Lower leg skin (tissue), 4 donors: ENCODE data around the gene TRIM41. TPM values are rescaled to one million over a fixed set of nuclear protein-coding genes. Genes with fewer than 3 reads are reported as not detected.
A peak's percentile ranks its signal among the peaks of the same experiment; 100 is the strongest.

Experiments
- DNase-seq, 2 donors: peaks; one replicate each; pipeline ENCODE4 v3.0.0-alpha.2; 2019; ENCODE audit warnings: low spot score in 2 of 2
- H3K4me3 ChIP-seq: fragments of 200-600 bp; sonication (generic); 2 replicates; pipeline ENCODE4 v1.5.1; 2017; ENCODE audit warnings: mild to moderate bottlenecking, low read depth; ENCODE audit not compliant: poor library complexity, severe bottlenecking
- POLR2A ChIP-seq, 2 donors: fragments of 450-650 bp; IDR thresholded peaks; one replicate each; pipeline ENCODE4 v1.6.1; 2016 to 2017; ENCODE audit warnings: antibody characterized with exemption in 2 of 2, mild to moderate bottlenecking in 1 of 2, moderate library complexity in 1 of 2
- WGBS, 2 donors: methylation state at CpG; one replicate each; pipeline ENCODE4 v1.1.5; 2018; 5-methylcytosine and 5-hydroxymethylcytosine counted together
- intact Hi-C: fragments of 100-400 bp; cut with DNase I; formaldehyde crosslinking; loops from one replicate; pipeline ENCODE4 v1.15.0; 2023; ENCODE audit warnings: low total_unique reads
- total RNA-seq, 4 donors: library from RNA; depleted of rRNA; stranded (reverse); fragments of >200 nt; gene quantifications; one replicate each; pipeline ENCODE4 v1.1.0, GENCODE V29; 2016
- TF ChIP-seq, protein P1 (sequence below), 3 donors: fragments of 450-650 bp; IDR thresholded peaks; one replicate each; pipeline ENCODE4 v1.5.1; 2016; ENCODE audit warnings: antibody characterized with exemption in 3 of 3, mild to moderate bottlenecking in 3 of 3, moderate library complexity in 2 of 3

Gene TRIM41
- total RNA-seq, 4 donors from 2014 or later, result 14.7 to 19.8 (median 18.0) TPM

DNA sequence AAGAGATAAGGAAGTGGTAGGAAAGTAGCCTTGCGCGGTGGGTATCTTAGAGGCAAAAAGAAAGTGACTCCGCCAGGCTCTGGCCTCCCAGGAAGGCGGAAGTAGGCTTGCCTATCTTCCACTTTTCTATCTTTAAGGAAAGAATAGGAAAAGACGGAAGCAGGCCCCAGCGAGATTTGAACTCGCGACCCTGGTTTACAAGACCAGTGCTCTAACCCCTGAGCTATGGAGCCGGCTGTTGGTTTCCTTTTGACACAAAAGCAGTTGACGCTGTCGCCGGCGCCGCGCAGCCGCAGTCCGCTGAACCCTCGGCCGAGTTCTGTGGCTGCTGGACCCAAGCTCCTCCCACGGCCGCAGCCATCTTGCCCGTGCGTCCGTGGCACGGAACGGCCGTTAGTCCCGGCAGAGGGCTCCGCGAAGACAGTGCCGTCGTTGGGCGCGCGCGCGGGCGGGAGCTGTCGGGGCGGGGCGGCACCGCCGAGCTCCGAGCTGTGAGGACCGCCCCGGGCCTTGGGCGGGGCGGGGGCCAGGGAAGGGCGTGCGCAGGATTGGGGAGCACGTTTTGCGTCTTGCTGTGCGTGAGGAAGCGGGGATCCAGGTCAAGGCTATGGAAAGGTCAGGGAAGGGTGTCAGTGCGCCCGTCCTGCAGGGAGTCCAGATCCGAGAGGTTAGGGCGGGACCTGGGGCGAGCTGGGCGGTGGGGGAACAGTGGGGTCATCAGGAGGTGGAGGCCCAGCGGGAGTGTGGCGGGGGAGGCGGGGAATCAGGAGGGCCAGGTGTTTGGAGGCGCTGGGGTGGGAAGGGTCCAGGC is 31.4 kb upstream of the TRIM41 start:
- peak; percentile 95 to 100 for DNase-seq
- WGBS, 2 donors, result 0 to 1% methylated on average over 46 to 48 of the region's 64 CpGs
- intact Hi-C loops, result no loop called here
- peak overlapping the region; percentile 91 for H3K4me3 ChIP-seq
- TF ChIP-seq, protein P1, sequence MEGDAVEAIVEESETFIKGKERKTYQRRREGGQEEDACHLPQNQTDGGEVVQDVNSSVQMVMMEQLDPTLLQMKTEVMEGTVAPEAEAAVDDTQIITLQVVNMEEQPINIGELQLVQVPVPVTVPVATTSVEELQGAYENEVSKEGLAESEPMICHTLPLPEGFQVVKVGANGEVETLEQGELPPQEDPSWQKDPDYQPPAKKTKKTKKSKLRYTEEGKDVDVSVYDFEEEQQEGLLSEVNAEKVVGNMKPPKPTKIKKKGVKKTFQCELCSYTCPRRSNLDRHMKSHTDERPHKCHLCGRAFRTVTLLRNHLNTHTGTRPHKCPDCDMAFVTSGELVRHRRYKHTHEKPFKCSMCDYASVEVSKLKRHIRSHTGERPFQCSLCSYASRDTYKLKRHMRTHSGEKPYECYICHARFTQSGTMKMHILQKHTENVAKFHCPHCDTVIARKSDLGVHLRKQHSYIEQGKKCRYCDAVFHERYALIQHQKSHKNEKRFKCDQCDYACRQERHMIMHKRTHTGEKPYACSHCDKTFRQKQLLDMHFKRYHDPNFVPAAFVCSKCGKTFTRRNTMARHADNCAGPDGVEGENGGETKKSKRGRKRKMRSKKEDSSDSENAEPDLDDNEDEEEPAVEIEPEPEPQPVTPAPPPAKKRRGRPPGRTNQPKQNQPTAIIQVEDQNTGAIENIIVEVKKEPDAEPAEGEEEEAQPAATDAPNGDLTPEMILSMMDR (IDR thresholded peaks at IDR 0.05), result no peak
- no peak for TF ChIP-seq POLR2A (IDR thresholded peaks at IDR 0.05)

DNA sequence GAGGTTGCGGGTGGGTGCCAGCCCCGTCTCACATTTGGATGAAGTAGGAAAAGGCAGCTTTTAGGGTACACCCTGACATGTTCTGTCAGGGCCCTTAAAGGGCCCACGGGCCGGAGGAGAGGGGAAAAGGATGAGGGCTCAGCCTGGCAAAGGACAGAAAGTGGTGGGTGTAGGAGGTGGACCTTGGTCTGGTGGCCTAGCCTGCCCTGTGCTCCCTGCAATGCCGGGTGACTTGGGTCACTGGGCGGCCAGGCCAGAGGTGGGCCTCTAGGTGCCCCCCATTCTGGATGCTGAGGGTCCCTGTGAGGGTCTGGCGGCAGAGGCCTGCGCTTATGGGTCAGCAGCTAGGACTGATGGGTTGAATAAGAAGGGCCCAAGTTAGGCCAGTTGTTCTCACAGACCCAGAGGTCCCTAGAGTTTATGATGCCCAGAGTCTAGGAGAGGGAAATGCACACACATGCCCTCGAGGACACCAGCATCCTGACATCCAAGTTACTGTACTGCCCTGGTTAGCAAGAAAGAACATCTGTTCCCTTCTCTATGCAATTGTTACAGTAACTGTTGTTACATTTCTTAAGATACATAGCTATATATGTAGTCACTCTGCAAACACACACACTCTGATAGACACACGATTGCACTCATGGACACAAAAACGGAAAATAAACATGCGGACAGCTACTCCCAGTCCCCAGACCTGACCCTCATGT is 30.6 kb upstream of the TRIM41 start:
- TF ChIP-seq, protein P1 (IDR thresholded peaks at IDR 0.05), result no peak
- TF ChIP-seq POLR2A (IDR thresholded peaks at IDR 0.05), result no peak
- WGBS, 2 donors, result 48 to 52% methylated on average over 12 of the region's 12 CpGs
- DNase-seq, result no peak
- H3K4me3 ChIP-seq, result peak overlapping the region; percentile 60
- intact Hi-C loops, result no loop called here

DNA sequence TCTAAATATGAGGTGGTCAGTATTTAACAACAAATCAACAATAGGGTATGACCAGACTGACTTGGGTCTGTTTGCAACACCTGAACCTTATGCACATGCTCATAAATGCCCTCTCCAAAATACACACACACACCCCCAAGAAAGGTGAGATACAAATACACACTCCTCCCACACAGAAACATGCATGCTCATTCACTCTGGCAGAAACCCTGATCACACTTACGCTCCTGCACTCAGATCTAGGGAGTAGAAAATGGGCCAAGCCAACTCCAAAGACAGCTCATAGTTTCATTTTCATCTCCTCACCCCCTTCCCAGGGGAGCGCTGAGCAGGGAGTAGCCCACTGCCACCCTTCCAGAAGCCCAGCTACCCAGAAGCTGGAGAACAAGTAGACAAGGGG is 29.4 kb upstream of the TRIM41 start:
- TF ChIP-seq POLR2A (IDR thresholded peaks at IDR 0.05), result no peak
- TF ChIP-seq, protein P1 (IDR thresholded peaks at IDR 0.05), result no peak
- H3K4me3 ChIP-seq, result no peak overlapping the region
- DNase-seq, result no peak
- intact Hi-C loops, result no loop called here
- 54 to 72% methylated on average over 2 of the region's 2 CpGs for WGBS, 2 donors

DNA sequence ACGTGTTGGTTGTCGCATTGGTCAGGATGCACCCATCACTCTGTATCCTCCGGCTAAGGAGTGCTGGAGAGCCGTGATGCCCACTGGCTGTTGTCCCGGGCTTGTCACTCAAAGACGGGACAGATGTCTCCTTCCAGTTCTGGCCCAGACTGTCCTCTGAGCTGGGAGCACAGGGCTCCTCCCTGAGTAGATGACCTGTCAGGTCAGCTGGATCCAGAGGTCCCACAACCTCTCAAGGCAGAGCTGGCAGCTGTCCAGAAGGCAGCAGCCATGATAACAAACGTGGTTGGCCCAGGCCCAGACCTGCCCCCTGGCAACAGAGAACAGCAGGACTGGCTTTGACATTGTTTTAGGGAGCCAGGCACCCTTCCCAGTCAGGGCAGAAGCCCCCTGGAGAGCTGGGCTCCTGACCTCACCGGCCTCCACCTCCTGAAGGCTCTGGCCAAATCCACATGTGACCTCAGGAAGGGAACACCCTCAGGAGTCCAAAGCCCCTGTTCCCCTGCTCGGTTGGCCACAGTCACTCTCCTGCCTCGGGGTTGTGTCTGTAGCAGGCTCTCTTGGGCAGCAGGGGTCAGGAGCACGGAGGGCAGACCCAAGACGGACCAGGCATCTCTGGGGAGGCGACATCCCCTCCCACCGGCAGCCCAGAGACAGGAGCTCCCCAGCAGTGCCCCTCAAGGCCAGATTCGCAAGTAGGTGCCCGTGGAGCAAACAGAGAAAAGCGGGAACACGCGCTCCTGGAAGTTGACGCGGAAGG is 28.4 kb upstream of the TRIM41 start:
- intact Hi-C loops, result no loop called here
- TF ChIP-seq, protein P1 (IDR thresholded peaks at IDR 0.05), result no peak
- no peak for TF ChIP-seq POLR2A (IDR thresholded peaks at IDR 0.05)

DNA sequence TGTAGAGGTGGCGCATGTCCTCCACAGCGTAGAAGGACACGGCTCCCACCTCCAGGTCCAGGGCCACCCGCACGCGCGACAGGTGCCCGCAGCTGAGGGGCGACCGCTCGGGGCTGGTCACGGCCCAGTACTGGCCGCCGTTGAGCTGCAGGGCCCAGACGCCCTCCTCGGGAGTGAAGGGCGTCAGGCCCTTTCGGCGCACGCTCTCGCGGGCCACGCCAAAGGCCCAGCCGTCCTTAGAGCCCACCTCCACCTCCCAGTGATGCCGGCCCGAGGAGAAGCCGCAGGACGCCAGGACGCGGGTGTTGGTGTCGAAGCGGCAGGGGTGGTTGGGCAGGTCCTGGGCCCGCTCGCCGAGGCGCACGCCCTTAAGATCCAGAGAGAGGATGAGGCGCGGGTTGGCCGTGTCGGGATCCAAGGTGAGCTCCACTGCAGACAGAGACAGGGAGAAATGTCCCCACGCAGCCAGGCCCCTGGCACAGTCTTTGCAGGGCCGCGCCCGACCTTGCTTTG is 27.8 kb upstream of the TRIM41 start:
- DNase-seq, result no peak
- TF ChIP-seq POLR2A (IDR thresholded peaks at IDR 0.05), result no peak
- TF ChIP-seq, protein P1 (IDR thresholded peaks at IDR 0.05), result no peak
- intact Hi-C loops, result no loop called here
- H3K4me3 ChIP-seq, result no peak overlapping the region
- WGBS, 2 donors, result 86% methylated on average over 32 to 42 of the region's 45 CpGs

More for the DNA sequence above, 28.4 kb upstream of the TRIM41 start:
- 77 to 84% methylated on average over 19 to 21 of the region's 21 CpGs for WGBS, 2 donors
- H3K4me3 ChIP-seq, result no peak overlapping the region
- DNase-seq, result no peak
